GM19238 (cell line): ENCODE results near the gene CAST.

ENCODE experiments used
- DNase-seq: peaks from one replicate; pipeline ENCODE4 v3.0.0; 2011; ENCODE audit warnings: low spot score; ENCODE audit not compliant: insufficient read length

The CAST gene

DNA sequence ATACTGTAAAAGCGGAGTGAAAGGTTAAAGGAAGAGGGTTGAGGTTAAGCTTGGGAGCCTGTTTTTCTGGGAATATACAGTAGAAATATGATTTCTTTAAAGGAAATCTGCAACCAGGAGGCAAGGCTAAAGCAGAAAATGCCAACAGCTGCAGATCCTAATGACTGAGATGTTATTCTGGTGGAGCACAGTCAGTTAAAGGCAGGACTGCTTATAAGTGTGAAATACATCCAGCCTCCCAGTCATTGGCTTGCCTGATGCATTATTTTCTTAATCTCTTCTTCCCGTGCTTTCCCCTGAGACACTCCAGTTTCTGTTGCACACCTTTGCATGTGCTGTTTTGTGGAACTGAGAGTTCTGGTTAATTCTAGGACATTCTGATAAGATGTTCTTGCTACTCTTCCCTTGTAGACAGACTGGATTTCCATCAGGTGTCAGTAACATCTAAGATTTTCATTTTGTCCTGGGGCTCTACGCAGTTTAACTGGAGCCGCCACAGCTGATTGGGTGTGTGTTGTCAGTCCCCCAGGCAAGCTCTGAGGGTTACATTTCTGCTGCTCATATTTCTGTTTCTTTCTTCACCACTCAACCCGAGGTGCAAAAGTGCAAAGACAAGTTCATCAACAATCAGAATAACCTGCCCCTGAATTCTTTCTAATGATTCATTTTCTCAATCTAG, 44.4 kb downstream of the CAST start:
- no peak for DNase-seq

GRCh38 chr5:96708600-96708999, 46.4 kb downstream of the CAST start:
- DNase-seq, result no peak

GRCh38 chr5:96709152-96709821, 47.1 kb downstream of the CAST start:
- DNase-seq, result no peak

DNA sequence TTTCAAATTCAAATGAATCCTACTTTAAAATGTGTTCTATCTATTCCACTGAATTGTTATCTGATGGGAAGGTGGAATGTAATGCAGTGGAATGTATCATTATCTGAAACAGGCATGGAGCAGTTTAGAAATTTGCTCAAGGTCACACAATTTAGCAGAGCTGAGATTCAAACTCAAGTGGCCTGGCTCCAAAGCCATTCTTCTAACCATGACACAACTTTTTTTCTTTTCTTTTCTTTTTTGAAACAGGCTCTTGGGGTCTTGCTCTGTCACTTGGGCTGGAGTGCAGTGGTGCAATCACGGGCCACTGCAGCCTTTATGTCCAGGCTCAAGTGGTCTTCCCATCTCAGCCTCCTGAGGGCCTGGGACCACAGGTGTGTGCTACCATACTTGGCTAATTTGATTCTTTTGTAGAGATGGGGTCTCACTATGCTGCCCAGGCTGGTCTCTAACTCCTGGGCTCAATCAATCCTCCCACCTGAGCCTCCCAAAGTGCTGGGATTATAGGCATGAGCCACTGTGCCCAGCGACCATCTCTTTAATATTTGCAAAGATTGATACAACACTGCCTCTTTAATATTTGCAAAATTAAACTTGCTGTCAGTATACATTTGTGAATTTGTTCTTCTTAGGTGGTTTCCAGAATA, 50.0 kb downstream of the CAST start:
- DNase-seq, result no peak

DNA sequence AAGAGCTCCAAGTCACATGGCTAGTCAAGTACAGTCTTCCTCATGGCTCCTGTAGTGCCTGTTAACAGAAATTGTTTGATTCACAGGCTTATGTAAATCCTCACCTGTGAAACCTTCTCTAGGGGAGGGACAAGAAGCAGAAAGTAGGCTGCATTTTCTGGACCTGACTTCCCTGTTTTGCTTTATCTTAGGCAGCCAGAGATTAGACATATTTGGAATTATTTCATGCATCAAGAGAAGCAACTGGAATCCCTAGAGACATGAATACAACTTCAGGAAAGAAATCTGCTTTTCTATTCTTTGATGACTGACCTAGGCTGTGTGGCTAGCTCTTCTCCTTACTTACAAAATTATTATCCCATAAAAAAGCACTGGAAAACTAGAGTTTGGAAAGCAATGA, 52.3 kb downstream of the CAST start:
- DNase-seq, result no peak

GRCh38 chr5:96714951-96715451, 52.8 kb downstream of the CAST start:
- DNase-seq, result no peak

DNA sequence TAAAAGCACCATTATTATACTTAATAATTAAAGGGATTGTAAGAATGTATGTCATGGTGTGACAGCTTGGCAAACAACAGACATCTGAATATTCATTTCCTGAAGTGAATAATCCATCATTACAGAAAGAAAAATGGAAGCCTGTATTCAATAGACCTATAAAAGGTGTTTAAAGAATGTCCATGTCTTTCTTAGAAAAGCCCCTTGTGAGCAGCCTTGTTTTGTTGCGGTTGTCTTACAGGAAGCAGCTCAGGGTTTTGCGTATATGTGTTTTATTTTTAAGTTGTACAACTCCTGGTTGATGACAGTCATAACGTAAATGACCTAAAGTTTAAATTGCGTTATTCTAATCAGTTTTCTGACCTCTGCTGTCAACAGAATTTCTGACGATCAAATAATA, 53.8 kb downstream of the CAST start:
- no peak for DNase-seq

GRCh38 chr5:96716716-96717115, 54.5 kb downstream of the CAST start:
- no peak for DNase-seq

DNA sequence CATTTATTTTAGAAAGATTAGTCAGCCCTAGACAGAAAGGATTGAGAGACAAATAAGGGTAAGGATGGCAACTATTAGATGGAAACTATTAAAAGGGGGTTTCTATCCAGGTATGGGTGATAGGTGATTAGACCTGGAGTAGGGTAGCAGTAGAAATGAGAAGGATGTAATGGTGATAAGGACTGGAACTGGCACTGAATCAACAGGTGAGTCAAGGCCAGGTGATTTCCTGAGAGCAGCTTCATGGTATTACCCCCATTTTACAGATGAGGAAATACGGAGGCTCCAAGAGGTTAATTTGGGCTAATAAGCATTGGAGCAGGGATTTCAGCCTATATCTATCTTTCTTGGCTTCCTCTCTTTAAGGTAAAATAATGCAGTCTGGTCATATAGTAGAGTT, 55.7 kb downstream of the CAST start:
- DNase-seq, result no peak

DNA sequence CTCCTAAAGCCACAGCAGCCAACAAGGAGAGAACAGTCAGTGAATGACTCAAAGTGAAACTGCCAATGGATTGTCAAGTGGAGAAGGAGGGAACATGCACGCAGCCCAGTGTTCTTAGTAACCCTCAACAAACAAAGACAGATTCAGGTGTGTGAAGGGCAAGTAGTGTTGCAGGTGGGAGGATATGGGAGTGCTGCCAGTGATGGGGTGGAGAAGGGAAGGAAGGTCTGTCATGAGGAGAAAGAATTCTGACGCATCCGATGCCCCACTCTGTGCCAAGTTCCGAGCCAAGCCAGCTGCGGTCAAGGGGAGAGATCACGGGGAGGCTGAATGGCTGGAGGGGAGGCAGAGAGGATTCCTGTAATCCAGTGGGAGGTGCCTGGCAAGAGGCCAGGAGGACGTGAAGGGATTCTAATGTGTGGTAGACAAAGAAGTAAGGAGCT, 56.5 kb downstream of the CAST start:
- no peak for DNase-seq

DNA sequence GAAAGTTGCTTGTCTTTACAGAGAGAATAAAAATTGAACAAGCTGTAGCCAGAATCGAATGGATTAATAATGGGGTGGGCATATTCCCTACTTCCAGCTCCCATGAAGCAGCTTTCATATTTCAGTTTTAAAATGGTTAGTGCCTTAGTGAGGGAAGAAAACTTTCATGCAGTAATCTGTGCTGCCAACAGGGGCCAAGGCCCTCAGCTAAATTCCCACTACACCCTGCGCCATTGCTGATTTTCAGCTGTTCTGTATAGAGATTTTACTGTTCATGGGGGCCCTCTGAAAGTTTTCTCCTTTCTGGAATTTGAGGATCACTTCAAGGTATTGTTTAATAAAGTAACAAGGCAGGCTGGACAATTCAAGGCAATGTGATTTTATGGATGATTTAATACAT, 58.2 kb downstream of the CAST start:
- DNase-seq, result no peak

GRCh38 chr5:96721351-96721977, 59.3 kb downstream of the CAST start:
- DNase-seq, result no peak

DNA sequence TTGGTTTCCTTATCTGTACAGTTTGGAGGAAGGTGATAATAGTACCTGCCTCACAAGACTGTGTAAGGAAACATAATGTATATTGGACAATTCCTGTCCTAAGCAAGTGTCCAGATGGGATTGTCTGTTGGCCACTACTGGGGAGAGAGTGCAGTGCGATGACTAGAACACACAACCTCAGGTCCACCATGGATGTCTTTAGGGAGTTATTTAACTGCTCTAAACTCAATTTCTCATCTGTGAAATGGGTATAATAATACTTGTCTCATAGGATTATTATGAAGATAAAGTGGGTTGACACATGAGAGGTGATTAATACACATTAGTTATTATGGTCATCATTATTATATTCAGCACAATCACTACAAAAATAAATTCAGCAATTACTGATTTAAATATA, 63.1 kb downstream of the CAST start:
- DNase-seq, result no peak

GRCh38 chr5:96726802-96727201, 64.6 kb downstream of the CAST start:
- no peak for DNase-seq

DNA sequence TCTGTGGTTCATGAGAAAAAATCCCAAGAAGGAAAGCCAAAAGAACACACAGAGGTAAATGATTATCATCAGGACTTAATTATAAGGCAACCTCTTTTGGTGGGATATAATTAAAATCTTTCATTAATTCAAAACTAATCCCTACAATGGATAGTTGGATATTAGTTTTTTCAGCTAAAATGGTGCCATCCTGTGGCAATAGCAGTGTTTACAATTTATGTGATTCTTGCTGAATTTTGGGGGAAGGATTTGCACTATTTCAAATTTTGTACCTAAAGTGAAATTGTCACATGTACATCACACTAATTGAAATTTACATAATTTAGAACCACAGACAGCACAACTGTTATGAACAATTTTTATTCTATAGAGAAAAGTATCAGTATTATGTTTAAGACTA, 67.0 kb downstream of the CAST start:
- DNase-seq, result no peak

DNA sequence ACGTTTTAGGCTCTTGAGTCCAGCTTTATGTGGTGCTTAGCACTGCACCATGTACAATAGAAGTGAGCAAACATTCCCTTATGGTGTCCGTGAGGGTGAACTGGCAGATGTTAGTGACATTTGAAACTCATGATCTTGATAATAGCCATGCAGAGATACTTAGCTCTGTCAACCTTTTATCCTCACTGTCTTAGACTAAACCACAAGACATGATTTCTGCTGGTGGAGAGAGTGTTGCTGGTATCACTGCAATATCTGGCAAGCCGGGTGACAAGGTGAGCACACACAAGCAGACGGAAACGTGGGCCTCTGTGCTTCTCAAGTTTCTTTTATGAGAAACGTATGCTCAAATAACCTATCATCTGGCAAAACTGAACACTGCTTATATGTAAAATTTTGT, 68.4 kb downstream of the CAST start:
- DNase-seq, result no peak

DNA sequence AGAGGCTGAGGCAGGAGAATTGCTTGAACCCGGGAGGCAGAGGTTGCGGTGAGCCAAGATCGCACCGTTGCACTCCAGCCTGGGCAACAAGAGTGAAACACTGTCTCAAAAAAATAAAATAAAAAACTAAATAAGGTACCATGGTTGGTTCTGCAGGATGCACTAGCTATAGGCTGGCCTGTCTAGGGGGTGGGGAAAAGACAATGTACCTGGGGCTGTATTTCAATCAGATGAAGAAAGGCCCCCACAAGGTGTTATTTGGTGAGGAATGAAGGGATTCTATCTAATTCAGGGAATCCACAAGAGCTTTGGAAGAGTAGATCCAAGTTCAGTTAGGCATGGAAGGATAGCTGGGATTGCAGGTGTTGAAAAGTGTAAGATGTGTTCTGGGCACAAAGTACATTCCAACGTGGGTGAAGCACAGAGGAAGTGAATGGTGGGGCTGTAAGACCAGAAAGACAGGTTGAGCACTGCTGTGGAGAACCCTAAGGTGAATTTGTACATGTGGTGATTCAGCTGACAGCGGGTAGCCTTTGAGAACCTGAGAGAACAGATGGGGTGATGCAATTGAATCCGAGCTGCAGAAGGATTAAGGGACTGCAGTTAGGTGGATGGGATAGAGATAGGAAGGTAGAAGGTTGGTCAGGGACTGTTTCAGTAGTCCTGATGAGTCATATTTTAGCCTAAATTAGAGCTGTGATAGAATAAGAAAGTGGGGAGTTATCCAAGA, 71.8 kb downstream of the CAST start:
- no peak for DNase-seq

- no peak for DNase-seq
Observed at GRCh38 chr5:96734871-96735325, 72.7 kb downstream of the CAST start.

- no peak for DNase-seq
Observed at GRCh38 chr5:96736937-96737336, 74.8 kb downstream of the CAST start.

- no peak for DNase-seq
Observed at GRCh38 chr5:96741106-96741505, 78.9 kb downstream of the CAST start.

DNA sequence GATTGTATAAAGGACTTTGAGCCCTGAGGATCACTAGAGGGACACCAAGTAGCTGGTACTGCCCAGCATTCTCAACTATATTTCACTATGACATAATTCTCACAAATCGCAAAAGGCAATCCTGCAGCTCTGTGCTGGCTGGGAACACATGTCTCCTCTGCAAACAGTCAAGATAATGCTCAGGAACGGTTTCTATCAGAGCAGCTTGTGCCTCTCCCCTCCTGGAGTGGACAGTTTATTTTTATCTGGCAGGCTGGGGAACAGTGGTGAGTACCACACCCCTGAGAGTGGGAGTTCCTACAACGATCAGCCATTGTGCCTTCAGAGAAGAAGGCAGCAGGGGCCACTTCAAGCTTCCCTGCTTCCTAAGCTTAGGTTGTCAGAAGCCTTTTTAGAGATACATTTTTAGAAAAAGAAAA, 79.7 kb downstream of the CAST start:
- no peak for DNase-seq
